ENCODE results near the gene PTPRM. TPM values are rescaled to one million over a fixed set of nuclear protein-coding genes. Genes with fewer than 3 reads are reported as not detected.

The PTPRM gene
- polyA plus RNA-seq, 1 of the 3 experiments (the other 2 are of a cell fraction): 16.0 TPM

- H3K4me2 ChIP-seq: no peak overlapping the region
- 44% methylated on average over 2 of the region's 2 CpGs for WGBS (ENCODE audit: low lambda C conversion rate)
Observed at GRCh38 chr18:8186413-8186812, 619.3 kb downstream of the PTPRM start.

More at GRCh38 chr18:8186413-8186812, 619.3 kb downstream of the PTPRM start:
- no peaks in the 10 kb centered on the region for H4K20me1 ChIP-seq (ENCODE audit: insufficient read depth)
- no peak for DNase-seq
- no peaks in the 10 kb centered on the region for H3K36me3 ChIP-seq (replicated peaks in 1 of 2; ENCODE audit: control insufficient read depth in 1 of 2, insufficient read depth in 2 of 2, low read length in 1 of 2)
- no peaks in the 10 kb centered on the region for H3K79me2 ChIP-seq (ENCODE audit: insufficient read depth)
- H3K9ac ChIP-seq: no peak overlapping the region
- H3K9me3 ChIP-seq: no peaks in the 10 kb centered on the region
- H3K9me2 ChIP-seq: no peaks in the 10 kb centered on the region
- H3K27ac ChIP-seq (ENCODE audit: low read depth in 2 of 2, low read length in 1 of 2): no peak overlapping the region
- no peaks in the 10 kb centered on the region for H3K27me3 ChIP-seq (ENCODE audit: insufficient read depth)
- TF ChIP-seq FOXM1 (IDR thresholded peaks at IDR 0.05; ENCODE audit: low read depth) (no peak), GATA2 (CRISPR knock-in tag; IDR thresholded peaks at IDR 0.05) (no peak), REST (IDR thresholded peaks at IDR 0.05; ENCODE audit: low read depth, low read length) (no peak), TAF1 (IDR thresholded peaks at IDR 0.05; ENCODE audit: borderline replicate concordance, low read depth, low read length) (no peak), EP300 (IDR thresholded peaks at IDR 0.05; ENCODE audit: borderline replicate concordance in 1 of 2, low read depth in 1 of 2, low read length in 1 of 2) (no peak), SMC3 (IDR thresholded peaks at IDR 0.05; ENCODE audit: low read depth, low read length) (no peak), IRF3 (IDR thresholded peaks at IDR 0.05; ENCODE audit: low read depth, low read length) (no peak), POLR2AphosphoS5 (IDR thresholded peaks at IDR 0.05; ENCODE audit: low read depth, low read length) (no peak), GABPA (IDR thresholded peaks at IDR 0.05; ENCODE audit: low read depth) (no peak), SIN3A (IDR thresholded peaks at IDR 0.05; ENCODE audit: borderline replicate concordance, low read depth, low read length) (no peak)
- ChIA-PET POLR2A (no interaction called here), CTCF (interaction anchor here (1.1 kb wide), 1 partner anchor 9 kb away, joined by 3 read pairs; no protein-coding TSS in a partner anchor)
- H3K4me1 ChIP-seq (ENCODE audit: control insufficient read depth in 1 of 2, insufficient read depth in 2 of 2, low read depth in 1 of 2, low read length in 1 of 2): peaks cover 0 to 12% of the 10 kb centered on the region in 2 experiments; a peak in 1 of 4 replicates
- H3F3A ChIP-seq (replicated peaks; ENCODE audit: insufficient read depth): no peaks in the 10 kb centered on the region
- H3K4me3 ChIP-seq (ENCODE audit: low read depth in 2 of 2, low read length in 1 of 2): no peak overlapping the region
- H2AFZ ChIP-seq (ENCODE audit: low read depth): no peak overlapping the region
